GM21390 (cell line): Measurements from ENCODE around the gene INTS11.

Experiments used
- ATAC-seq: cut with Tn5 transposase; IDR thresholded peaks from one replicate; pipeline ENCODE4 v1.9.1; 2021; ENCODE audit not compliant: unreplicated experiment

INTS11 gene

DNA sequence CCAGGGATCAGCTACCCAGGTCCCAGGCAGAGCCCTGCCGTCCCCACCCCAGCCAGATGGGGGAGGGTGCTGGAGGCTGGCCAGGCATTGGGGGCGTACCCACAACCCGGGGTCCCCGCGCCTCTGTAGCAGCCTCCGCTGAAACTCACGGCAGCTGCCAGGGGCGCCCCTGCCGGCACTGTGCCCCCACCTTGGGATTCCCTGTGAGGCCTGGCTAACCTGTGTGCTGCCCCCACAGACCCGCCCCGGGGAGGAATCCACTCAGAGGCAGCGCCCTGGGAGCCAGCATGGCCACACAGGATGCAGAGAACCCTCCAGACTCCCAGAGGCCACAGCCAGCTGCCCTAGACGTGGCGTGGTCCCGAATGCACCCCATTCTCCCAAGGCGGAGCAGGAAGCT is 20.9 kb upstream of the INTS11 start:
- no peak for ATAC-seq

DNA sequence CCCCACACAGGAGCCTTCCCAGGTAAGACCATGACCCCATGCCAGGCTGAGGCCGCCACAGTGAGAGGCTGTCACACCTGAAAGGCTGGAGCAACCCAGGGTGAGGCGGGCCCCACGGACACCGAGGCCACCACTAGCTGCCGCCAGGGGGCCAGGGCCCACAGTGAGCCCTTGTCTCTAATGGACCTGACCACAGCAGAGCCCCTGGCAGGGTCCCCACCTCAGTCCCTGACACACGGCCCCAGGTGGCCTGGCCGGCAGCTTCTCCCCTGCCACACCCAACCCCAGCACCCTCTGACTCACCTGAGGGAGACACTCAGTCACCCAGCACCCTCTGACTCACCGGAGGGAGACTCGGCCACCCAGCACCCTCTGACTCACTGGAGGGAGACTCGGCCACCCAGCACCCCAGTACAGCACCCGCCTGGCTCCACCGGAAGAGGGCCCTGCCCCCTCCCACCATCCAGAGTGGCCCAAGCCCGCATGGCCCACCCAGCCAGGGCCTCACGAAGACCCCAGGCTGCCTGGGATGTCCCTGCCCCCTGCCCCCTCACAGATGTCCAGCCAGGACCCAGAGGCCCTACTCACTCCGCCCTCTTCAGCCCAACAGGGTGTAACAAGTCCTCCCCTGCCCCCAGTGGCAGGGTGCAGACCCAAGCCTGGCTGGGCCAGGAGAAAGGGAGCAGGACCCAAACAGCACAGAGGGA is 20.3 kb upstream of the INTS11 start:
- no peak for ATAC-seq

DNA sequence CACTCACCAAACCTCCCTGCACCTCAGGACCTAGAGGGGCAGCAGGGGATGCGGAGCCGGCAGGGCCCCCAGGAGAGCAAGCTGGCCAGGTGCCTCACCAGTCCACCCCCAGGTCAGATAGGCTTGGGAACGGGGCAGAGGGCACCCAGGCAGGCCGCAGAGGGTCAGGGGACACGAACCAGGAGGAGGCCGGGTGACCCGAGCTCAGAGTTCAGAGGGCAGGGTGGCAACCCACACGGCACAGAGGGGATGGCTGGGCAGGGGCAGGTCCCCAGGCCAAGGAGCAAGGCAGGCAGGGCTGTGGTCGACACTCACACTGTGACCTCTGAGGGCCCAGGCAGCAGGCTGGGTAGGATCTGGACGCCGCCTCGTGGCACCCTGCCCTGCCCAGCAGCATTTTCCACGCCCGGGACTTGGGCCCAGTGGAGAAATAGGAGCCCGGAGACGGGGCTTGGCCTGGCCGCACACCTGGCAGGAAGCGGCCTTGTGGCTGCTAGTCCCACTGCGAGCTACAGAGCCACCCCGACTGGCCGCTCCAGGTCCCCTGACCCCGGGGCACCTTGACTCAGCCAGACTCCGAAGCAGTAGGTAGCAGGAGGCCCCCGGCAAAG is 19.5 kb upstream of the INTS11 start:
- no peak for ATAC-seq

DNA sequence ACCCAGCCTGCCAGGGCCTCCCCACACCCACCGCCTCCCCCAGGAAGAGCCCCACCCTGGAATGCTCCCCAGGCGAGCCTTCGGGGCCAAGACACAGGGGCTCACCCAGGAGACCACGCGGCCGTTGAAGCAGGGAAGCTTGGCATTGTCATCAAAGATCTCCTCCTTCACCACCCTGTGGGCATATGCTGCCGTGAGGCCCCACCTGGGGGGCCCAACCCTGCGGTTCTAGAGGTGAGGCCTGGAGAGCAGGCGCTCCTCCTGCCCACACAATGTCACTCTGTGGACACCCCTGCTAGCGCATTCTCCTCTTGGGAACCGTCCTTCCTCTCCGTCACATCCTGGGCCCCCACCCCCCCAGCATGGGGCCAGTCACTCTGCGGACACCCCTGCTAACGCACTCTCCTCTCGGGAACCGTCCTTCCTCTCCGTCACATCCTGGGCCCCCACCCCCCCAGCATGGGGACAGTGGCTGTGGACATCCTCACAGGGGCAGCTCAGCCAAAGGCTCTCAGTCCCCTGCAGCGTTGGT is 18.2 kb upstream of the INTS11 start:
- ATAC-seq = no peak

DNA sequence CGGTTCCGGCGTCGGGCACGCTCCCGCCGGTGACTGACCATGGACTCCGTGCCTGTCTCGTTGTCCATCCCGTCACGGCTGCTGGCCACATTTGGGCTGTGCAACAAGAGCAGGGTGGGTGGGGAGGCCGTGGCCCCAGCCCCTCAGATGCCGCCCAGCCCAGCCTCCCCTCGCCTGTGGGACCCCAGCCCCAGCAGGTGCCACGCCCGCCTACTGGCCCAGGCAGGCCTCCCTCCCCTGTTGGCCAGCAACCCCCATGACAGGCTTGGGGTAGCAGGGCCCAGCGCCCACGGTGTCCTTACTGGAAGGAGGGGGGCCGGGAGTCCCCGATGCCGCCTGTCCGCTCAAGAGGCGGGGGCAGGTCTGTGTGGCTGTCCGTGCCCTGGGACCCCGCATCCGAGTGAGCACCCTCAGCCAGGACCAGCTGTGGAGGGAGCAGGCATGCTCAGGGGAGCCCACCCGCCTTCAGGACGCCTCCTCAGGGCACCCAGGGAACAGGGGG is 17.7 kb upstream of the INTS11 start:
- no peak for ATAC-seq

DNA sequence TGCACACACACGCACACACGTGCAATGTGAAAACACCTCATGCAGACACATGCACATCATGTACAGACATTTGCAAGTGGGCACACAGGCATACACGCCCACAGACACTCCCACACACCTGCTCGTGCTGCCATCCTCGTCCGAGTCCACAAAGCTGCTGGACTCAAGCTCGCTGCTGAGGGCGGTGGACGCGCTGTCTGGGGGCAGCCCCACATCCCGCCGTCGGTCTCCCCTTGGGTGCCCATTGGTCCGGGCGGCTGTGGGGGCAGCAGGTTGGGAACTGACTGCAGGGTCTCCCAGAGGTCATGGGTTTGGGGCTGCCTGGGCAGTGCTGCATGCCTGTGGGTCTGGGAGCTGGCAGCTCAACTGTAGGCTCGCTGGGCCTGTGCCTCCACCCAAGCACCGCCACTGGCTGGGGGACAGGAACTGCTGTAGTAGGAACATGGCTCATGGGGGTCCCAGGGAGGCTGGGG is 17.1 kb upstream of the INTS11 start:
- ATAC-seq = no peak

DNA sequence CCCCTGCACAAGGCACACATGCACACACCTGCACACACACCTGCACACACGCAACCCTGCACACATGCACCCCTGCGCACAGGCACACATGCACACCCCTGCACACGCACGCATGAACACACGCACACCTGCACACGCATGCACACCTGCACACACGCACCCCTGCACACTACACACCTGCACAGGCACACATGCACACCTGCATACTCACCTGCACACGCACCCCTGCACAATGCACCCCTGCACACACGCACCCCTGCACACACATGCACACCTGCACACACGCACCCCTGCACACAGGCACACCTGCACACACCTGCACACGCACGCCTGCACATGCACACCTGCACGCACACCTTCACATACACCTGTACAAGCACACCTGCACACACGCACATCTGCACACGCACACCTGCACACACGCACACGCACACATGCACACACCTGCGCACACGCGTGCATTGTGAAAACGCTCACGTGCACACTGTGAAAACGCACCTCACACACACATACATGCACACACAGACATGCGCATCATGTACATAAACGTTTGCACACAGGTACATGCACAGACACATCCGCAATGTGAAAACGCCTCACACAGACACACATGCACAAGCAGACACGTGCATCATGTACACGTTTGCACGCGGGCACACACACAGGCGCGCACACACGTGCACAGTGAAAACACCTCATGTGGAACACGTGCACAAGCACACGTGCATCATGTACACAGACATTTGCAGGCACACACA is 16.5 kb upstream of the INTS11 start:
- no peak for ATAC-seq

DNA sequence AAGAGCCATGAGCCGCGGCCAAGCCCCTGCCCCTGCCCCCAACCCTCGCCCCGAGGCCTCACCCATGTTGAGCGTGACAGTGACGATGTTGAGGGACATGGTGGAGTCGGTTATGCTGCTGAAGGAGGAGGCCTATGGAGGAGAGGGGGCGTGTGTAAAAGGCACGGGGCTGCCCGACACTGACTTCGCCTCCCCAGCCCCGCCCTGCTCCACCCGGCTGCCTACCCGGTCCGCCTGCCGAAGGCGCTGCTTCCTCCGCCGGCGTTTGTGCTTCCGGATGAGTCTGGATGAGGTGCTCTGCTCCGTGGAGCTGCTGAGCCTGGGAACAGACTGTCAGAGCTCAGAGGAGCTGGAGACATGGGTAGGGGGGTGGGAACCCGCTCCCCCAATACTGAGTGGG is 15.7 kb upstream of the INTS11 start:
- ATAC-seq = no peak

DNA sequence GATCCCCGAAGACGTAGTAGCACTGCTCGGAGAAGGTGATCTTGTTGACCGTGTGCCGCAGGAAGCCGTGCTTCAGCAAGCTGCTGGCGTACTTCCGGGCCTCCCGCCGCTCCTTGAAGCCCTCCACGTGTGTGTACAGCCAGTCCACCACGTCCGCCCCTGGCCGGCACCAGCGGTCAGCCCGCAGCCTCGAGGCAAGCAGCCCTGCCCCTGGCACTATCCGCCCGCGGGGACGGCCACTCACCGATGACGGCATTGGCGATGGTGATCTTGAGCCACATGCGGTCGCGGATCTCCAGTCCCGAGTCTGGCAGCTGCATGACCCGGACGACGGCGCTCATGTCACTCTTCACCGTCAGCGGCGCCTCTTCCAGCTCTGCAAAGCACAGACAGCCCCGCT is 13.8 kb upstream of the INTS11 start:
- ATAC-seq = no peak

DNA sequence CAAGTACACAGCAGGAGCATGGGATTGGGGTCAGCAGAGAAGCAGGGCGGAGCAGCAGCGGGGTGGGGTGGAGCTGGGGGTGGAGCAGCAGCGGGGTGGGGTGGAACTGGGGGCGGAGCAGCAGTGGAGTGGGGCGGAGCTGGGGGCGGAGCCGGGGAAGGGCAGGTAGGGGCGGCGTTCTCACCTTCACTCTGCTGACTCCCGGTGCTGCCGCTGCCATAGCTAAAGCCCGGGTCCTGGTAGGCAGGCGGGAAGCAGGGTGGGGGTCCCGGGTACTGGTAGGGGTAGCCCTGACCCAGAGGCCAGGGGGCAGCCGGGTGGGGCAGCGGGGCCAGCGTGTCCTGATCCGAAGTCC is 13.3 kb upstream of the INTS11 start:
- ATAC-seq = no peak

DNA sequence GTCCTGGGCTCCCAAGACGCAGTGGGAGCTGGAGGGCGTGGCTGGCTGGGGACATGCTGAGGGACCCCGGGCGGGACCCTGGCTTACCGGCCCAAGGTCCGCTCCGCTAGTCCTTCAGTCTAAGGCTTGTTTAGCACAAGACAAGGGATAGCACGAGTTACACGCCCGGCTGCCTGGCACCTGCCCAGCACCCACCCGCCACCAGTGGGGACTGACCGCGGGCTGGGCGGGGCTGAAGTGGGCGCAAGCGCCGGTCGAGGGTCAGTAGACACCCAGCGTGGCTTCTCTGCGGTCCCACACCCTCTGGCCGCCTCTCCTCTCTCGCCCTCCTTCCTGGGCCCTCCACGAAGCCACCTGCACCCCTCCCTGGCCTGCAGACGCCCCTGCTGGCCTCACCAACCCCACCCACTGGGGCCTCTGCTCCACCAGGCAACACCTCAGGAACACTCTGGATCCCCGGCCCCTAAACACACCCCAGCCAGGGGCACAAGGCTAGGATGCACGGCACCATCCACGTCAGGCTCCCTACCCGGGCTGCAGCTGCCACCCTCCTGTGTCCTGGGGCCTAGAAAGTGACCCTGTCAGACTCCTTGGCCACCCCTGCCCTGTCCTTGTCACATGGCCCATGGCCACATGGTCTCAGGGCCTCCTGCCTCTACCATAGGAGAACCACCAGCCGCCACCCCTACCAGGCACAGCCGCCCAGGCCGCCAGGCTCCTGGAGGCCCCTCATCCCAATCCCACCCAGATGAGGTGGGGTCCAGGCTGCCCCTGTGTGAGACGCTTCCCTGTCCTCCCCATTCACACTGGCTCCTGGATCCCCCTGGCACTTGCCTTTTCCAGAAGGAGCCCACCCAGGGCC is 12.7 kb upstream of the INTS11 start:
- ATAC-seq = no peak

DNA sequence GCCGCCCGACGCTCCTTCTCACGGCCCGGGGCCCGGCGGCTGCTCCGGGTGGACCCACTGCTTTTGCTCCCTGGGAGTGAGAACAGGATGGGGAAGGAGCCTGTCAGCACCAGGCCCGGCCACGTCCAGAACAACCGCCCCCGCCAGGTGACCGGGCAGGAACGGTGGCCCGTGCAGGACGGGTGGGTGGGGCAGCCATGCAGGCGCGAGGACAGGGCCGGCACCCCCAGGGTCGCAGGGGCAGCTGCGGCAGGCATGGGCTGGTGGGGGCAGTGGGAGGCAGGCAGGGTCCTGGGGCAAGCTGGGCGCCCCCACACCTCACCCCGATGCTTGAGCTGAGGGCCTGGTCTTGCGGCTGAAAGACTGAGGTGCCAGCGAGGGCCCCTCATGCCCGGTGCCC is 12.0 kb upstream of the INTS11 start:
- no peak for ATAC-seq

DNA sequence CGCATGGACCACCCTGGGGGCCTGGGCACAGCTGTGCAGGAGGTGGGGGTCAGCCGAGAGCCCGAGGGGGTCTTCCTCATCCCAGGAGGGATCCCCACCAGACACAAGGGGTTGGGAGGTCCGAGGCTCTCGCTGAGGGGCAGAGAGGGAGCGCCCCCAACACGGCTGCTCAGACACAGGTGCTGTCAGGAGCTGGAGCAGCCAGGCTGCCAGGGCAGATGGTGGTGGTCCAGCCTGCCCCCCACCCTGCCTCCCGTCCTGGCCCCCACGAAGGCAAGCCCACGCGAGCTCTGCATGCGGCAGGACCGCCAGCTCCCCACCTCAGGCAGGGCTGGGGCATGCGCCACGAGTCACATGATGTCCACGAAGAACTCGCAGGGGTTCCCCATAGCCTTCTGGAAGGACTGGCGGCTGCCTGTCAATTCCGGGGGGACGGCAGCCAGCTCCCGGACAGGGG is 11.4 kb upstream of the INTS11 start:
- no peak for ATAC-seq

DNA sequence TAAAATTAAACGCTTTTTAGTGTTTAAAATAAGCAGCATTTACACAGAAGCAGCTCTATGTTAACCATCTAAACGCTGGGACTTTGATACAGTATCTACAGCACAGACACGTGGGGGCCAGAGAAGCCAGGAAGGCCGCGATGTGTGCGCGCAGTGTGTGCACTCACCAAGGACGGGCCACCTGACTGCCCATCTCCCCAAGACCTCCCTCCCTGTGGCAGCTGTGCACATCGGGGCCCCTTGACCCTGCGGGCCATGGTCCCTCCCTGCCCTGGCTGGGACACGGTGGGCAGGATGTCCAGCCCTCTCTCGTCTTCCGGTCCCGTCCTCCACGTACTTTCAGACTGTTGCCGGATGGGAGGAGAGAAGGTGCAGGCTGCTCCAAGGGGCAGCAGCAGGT is 10.8 kb upstream of the INTS11 start:
- ATAC-seq = no peak

DNA sequence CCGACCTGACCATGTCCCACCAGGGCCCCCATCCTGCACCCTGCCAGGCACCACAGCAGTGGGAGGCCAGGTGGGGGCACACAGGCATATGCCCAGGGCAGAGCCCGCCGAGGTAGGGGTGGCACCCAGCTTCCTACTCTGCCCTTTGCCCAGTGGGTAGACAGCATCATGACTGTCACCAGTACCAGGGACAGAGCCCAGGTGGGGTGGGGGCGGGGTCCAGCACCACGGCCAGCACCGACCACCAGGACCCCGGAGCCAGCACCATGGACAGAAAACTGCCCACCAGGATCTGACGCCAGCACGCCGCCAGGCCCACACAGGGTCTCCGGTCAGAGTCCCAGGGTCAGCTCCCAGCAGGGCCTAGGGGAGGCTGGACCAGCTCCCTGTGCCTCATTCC is 10.4 kb upstream of the INTS11 start:
- ATAC-seq = no peak

DNA sequence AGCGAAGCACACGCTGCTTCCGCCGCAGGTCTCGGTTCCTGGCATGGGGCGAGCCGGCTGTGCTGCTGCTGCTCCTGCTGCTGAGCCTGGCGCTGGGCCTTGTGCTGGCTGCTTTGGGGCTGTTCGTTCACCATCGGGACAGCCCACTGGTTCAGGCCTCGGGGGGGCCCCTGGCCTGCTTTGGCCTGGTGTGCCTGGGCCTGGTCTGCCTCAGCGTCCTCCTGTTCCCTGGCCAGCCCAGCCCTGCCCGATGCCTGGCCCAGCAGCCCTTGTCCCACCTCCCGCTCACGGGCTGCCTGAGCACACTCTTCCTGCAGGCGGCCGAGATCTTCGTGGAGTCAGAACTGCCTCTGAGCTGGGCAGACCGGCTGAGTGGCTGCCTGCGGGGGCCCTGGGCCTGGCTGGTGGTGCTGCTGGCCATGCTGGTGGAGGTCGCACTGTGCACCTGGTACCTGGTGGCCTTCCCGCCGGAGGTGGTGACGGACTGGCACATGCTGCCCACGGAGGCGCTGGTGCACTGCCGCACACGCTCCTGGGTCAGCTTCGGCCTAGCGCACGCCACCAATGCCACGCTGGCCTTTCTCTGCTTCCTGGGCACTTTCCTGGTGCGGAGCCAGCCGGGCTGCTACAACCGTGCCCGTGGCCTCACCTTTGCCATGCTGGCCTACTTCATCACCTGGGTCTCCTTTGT is 9.2 kb upstream of the INTS11 start:
- no peak for ATAC-seq

DNA sequence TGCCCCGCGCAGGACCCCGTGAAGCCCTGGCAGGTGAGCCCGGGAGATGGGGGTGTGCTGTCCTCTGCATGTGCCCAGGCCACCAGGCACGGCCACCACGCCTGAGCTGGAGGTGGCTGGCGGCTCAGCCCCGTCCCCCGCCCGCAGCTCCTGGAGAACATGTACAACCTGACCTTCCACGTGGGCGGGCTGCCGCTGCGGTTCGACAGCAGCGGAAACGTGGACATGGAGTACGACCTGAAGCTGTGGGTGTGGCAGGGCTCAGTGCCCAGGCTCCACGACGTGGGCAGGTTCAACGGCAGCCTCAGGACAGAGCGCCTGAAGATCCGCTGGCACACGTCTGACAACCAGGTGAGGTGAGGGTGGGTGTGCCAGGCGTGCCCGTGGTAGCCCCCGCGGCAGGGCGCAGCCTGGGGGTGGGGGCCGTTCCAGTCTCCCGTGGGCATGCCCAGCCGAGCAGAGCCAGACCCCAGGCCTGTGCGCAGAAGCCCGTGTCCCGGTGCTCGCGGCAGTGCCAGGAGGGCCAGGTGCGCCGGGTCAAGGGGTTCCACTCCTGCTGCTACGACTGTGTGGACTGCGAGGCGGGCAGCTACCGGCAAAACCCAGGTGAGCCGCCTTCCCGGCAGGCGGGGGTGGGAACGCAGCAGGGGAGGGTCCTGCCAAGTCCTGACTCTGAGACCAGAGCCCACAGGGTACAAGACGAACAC is 8.5 kb upstream of the INTS11 start:
- ATAC-seq = no peak

DNA sequence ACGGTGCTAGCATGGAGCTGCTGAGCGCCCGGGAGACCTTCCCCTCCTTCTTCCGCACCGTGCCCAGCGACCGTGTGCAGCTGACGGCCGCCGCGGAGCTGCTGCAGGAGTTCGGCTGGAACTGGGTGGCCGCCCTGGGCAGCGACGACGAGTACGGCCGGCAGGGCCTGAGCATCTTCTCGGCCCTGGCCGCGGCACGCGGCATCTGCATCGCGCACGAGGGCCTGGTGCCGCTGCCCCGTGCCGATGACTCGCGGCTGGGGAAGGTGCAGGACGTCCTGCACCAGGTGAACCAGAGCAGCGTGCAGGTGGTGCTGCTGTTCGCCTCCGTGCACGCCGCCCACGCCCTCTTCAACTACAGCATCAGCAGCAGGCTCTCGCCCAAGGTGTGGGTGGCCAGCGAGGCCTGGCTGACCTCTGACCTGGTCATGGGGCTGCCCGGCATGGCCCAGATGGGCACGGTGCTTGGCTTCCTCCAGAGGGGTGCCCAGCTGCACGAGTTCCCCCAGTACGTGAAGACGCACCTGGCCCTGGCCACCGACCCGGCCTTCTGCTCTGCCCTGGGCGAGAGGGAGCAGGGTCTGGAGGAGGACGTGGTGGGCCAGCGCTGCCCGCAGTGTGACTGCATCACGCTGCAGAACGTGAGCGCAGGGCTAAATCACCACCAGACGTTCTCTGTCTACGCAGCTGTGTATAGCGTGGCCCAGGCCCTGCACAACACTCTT is 7.7 kb upstream of the INTS11 start:
- no peak for ATAC-seq
